Gastrocnemius medialis (tissue), 4 donors: ENCODE results near the gene SLC25A48. TPM values are rescaled to one million over a fixed set of nuclear protein-coding genes. Genes with fewer than 3 reads are reported as not detected.
A peak's percentile ranks its signal among the peaks of the same experiment; 100 is the strongest.

Experiments used
- ATAC-seq, 2 donors: fragments of 150-250 bp; one replicate each; pipeline ENCODE4 v1.9.1; 2016
- DNase-seq, 2 donors: peaks; one replicate each; pipeline ENCODE4 v3.0.0-alpha.2; 2019
- H3K27ac ChIP-seq, 4 donors: fragments of 200-600 bp; sonication (generic); 1 replicate in 1 of 4; 2 replicates in 3 of 4; pipeline ENCODE4 v1.5.1; 2016 to 2018; ENCODE audit warnings: mild to moderate bottlenecking in 2 of 4, moderate library complexity in 1 of 4
- H3K27me3 ChIP-seq, 3 donors: fragments of 200-600 bp; sonication (generic) in 2 of 3; 1 replicate in 1 of 3; 2 replicates in 2 of 3; pipeline versions ENCODE4 v1.5.1 to v1.6.0; 2016 to 2019; ENCODE audit warnings: mild to moderate bottlenecking in 1 of 3, moderate library complexity in 1 of 3
- H3K36me3 ChIP-seq, 2 donors: fragments of 200-600 bp; sonication (generic) in 1 of 2; one replicate each; pipeline ENCODE4 v1.5.1; 2017 to 2018
- H3K4me1 ChIP-seq, 2 donors: fragments of 200-600 bp; sonication (generic) in 1 of 2; one replicate each; pipeline ENCODE4 v1.5.1; 2016 to 2017; ENCODE audit warnings: mild to moderate bottlenecking in 2 of 2
- H3K4me3 ChIP-seq, 4 donors: fragments of 200-600 bp; sonication (generic) in 3 of 4; 1 replicate in 1 of 4; 2 replicates in 3 of 4; pipeline ENCODE4 v1.5.1; 2016 to 2019; ENCODE audit warnings: mild to moderate bottlenecking in 2 of 4
- H3K9me3 ChIP-seq, 3 donors: fragments of 200-600 bp; sonication (generic) in 2 of 3; 1 replicate in 1 of 3; 2 replicates in 2 of 3; pipeline ENCODE4 v1.5.1; 2016 to 2019
- CTCF ChIP-seq, 5 experiments: fragments of 450-650 bp in 3 of 5; fragments of 200-600 bp in 2 of 5; sonication (generic) in 2 of 5; IDR thresholded peaks in 4 of 5; conservative IDR thresholded peaks in 1 of 5; 1 replicate in 4 of 5; 2 replicates in 1 of 5; pipeline ENCODE4 v1.5.1; 2016 to 2019; ENCODE audit warnings: antibody characterized with exemption in 5 of 5, mild to moderate bottlenecking in 3 of 5, moderate library complexity in 3 of 5
- POLR2A ChIP-seq, 2 donors: fragments of 450-650 bp; IDR thresholded peaks; one replicate each; pipeline ENCODE4 v1.6.1; 2017; ENCODE audit warnings: antibody characterized with exemption in 2 of 2, mild to moderate bottlenecking in 2 of 2, moderate library complexity in 2 of 2
- in situ Hi-C, 4 donors: fragments of 200-750 bp; cut with MboI; loops; one replicate each; pipeline versions ENCODE4 v1.15.0 to v1.8.0; 2017; ENCODE audit warnings: low sequenced_read_pairs in 4 of 4
- intact Hi-C: fragments of 100-400 bp; cut with DNase I; formaldehyde crosslinking; loops from one replicate; pipeline ENCODE4 v1.15.1; 2023; ENCODE audit warnings: low total_unique reads
- total RNA-seq, 4 donors: library from RNA; depleted of rRNA; stranded (reverse); fragments of >200 nt; gene quantifications; one replicate each; pipeline versions ENCODE4 v1.1.0 to v1.2.3, GENCODE V29; 2016

Gene SLC25A48
- total RNA-seq, 4 donors from 2014 or later: 0.56 to 5.2 (median 2.4) TPM

- in situ Hi-C loops: no loop called here
- no peaks in the 10 kb centered on the region for H3K4me1 ChIP-seq
- DNase-seq: no peak
- ATAC-seq: peak in 1 of 2 donors; percentile 81
- H3K27ac ChIP-seq: no peak overlapping the region
- H3K36me3 ChIP-seq: no peaks in the 10 kb centered on the region
- intact Hi-C loops: no loop called here
- TF ChIP-seq POLR2A (IDR thresholded peaks at IDR 0.05): no peak
- no peak for TF ChIP-seq CTCF (IDR thresholded peaks at IDR 0.05 in 4 of 5, conservative IDR thresholded peaks at IDR 0.05 in 1 of 5)
- peaks cover 5 to 15% (median 11%) of the 10 kb centered on the region in 3 donors for H3K27me3 ChIP-seq
- H3K4me3 ChIP-seq: no peak overlapping the region
- H3K9me3 ChIP-seq: no peaks in the 10 kb centered on the region
Measured at GRCh38 chr5:135921388-135921787, 86.9 kb downstream of the SLC25A48 start.

GRCh38 chr5:135930029-135930948 lies 95.8 kb downstream of the SLC25A48 start:
- Histone ChIP-seq H3K36me3 (no peaks in the 10 kb centered on the region), H3K4me3 (peak overlapping the region in 2 of 4 donors; percentile 29 to 42), H3K9me3 (no peaks in the 10 kb centered on the region), H3K27ac (no peak overlapping the region), H3K27me3 (peaks cover 42 to 55% (median 51%) of the 10 kb centered on the region in 3 donors), H3K4me1 (peaks cover 0 to 4% of the 10 kb centered on the region in 2 donors)
- in situ Hi-C loops (no loop called here), intact Hi-C loops (no loop called here)
- TF ChIP-seq CTCF (IDR thresholded peaks at IDR 0.05 in 4 of 5, conservative IDR thresholded peaks at IDR 0.05 in 1 of 5): no peak
- TF ChIP-seq POLR2A (IDR thresholded peaks at IDR 0.05): no peak
- DNase-seq (no peak), ATAC-seq (no peak)

- Histone ChIP-seq H3K27ac (no peak overlapping the region), H3K36me3 (no peaks in the 10 kb centered on the region), H3K27me3 (peaks cover 41 to 54% (median 49%) of the 10 kb centered on the region in 3 donors), H3K9me3 (no peaks in the 10 kb centered on the region), H3K4me3 (no peak overlapping the region), H3K4me1 (peaks cover 0 to 4% of the 10 kb centered on the region in 2 donors)
- DNase-seq (no peak), ATAC-seq (no peak)
- intact Hi-C loops (no loop called here), in situ Hi-C loops (no loop called here)
- TF ChIP-seq CTCF (IDR thresholded peaks at IDR 0.05 in 4 of 5, conservative IDR thresholded peaks at IDR 0.05 in 1 of 5) (no peak), POLR2A (IDR thresholded peaks at IDR 0.05) (no peak)
Measured at GRCh38 chr5:135930949-135931295, 96.5 kb downstream of the SLC25A48 start.

- Histone ChIP-seq H3K27ac (no peak overlapping the region), H3K36me3 (no peaks in the 10 kb centered on the region), H3K27me3 (peaks cover 12 to 18% (median 16%) of the 10 kb centered on the region in 3 donors), H3K4me3 (no peak overlapping the region), H3K4me1 (peaks cover 0 to 2% of the 10 kb centered on the region in 2 donors), H3K9me3 (no peaks in the 10 kb centered on the region)
- no peak for DNase-seq
- ATAC-seq: no peak
- in situ Hi-C loops (no loop called here), intact Hi-C loops (no loop called here)
- TF ChIP-seq CTCF (IDR thresholded peaks at IDR 0.05 in 4 of 5, conservative IDR thresholded peaks at IDR 0.05 in 1 of 5): no peak
Measured at GRCh38 chr5:135934939-135935338, 100.5 kb downstream of the SLC25A48 start.
